GM21423 (cell line): Measurements from ENCODE around the gene MTCH2.

Source experiments
- ATAC-seq: cut with Tn5 transposase; IDR thresholded peaks from one replicate; pipeline ENCODE4 v1.9.1; 2021; ENCODE audit warnings: mild to moderate bottlenecking, moderate library complexity; ENCODE audit not compliant: unreplicated experiment

The MTCH2 gene

DNA sequence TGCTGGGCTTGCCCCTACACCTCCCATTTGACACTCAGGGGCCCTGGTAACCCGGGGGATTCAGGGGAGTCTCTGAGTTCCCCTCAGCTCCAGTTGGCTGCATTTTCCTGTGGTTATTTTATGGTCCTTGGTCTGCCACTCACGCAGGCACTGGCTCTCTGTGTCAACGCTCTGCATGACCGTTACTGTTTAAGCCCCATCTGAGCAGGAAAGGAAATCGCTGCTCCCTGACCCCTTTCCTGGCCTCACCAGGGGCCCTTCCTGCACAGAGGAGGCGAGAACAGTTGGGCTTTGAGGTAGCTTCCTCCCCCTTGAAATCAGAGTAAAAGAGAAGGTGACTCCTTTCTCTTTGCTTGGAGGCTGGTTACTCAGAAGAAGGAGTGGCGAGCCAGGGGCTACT, 50.6 kb downstream of the MTCH2 start:
- ATAC-seq, result peak; percentile 43

DNA sequence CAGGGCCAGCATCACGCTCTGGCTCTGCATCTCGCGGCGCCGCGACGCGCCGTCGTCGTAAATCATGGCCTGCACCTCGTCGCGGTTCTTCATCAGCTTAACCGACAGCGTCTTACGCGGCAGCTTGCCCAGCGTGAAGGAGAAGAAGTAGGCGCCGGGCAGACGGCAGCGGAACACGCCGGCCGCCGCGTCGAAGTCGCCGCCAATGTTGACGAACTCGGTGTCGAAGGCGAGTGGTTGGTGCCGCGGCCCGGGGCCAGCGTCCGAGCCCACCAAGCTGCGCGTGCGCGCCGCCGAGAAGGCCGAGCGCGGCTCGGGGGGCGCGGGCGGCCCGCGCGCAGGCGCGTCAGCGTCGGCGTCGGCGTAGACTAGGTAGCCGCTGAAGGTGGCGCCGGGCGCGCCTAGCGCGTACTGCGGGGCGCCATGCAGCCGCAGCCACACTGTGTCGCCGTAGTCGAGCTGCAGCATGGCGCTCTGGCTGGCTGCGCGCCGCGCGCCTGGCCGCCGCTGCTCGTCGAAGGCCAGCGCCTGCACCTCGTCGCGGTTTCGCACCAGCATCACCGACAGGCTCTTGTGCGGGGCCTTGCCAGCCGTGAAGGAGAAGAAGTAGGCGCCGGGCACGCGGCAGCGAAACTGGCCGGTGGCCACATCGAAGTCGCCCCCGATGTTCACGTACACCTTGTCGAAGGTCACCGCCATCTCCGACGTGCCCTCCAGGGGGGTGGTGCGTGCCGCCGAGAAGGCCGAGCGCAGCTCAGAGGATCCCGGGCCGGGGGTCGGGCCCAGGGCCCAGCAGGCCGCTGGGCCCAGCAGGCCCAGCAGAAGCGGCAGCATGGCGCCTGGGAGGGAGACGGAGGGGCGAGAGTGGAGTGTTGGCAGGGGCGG, 52.1 kb downstream of the MTCH2 start:
- ATAC-seq, result no peak

DNA sequence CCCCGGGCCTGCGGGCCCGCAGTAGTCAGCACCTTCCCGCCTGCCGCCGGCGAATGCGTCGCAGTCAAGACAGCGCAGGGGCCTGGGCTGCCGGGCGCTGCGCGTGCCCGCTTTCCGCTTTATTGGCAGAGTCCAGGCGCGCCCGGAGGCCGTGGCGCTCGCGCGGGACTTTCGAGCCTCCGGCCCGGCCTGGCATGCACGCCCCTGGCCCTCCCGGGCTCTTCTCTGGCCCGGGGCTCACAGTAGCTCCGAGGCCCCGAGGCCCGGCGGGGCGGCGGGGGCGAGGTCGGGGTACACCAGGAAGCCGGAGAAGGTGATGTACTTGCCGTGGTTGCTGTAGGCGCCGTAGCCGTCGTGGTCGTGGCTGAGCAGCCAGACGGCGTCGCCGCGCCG, 52.8 kb downstream of the MTCH2 start:
- ATAC-seq, result no peak

DNA sequence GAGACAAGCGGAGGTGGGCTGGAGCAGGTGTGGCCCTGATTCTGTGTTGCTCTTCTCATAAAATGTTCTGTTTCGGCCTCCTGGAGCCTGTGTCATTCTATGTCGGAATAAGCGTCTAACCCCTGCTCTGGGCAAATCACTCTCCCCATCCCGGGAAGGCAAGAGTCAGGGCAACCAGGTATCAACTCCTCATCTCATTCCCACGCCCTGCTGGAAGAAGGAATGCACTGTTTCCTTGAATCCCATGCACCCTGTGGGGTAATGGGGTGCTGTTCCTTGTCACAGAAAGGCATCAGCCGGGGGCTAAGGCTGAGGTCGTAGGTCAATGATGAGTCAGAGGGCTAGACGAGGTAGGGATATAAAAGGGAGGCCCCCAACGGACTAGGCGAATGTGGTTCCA, 53.2 kb downstream of the MTCH2 start:
- ATAC-seq, result no peak

DNA sequence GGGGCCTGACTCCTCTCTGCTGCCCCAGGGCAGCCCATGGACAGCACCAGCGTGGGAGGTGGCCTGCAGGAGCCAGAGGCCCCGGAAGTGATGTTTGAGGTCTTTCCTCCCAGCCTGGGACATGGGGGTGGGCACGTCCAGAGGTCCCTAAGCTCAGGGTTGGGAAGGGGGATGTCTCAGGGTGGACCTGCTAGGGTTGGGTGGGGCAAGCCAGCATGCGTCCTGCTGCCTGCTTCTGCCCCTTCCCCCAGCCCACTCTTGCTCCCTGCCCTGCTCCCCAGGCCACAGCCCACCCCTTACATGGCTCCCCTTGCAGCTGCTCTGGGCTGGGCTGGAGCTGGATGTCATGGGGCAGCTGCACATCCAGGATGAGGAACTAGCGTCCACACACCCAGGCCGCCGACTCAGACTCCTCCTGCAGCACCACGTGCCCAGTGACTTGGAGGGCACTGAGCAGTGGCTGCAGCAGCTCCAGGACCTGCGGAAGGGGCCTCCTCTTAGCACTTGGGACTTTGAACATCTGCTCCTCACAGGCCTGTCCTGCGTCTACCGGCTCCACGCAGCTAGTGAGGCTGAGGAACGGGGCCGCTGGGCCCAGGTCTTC, 54.5 kb downstream of the MTCH2 start:
- no peak for ATAC-seq

DNA sequence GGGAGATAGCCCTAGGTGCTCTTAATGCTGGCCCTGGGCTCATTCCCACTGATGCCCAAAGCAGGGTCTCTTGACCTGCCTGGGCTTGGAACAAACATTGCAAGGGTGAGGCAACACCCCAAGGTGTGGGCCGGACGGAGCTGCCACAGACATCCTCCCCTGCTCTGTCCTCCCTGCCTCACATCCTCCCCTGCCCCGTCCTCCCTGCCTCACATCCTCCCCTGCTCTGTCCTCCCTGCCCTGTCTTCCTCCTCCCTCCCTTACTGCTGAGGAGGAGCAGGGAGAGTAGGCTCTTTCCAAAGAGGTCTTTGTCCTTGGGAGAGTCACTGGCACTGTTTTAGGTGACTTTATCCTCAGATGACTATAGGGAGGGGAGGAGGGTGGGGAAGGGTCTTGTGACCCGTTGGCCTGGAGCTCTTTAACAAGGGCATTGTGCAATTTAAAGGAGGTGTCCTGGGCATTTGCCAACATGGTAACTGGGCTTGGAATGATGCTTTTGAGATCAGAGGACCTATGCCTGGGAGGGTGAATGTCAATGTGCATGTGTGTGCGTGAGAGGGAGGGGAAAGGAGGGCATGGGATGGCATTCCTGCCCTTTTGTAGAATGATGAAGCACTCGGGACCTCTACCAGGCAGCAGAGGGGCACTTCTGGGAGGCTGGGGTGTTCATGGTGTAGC, 55.2 kb downstream of the MTCH2 start:
- no peak for ATAC-seq

DNA sequence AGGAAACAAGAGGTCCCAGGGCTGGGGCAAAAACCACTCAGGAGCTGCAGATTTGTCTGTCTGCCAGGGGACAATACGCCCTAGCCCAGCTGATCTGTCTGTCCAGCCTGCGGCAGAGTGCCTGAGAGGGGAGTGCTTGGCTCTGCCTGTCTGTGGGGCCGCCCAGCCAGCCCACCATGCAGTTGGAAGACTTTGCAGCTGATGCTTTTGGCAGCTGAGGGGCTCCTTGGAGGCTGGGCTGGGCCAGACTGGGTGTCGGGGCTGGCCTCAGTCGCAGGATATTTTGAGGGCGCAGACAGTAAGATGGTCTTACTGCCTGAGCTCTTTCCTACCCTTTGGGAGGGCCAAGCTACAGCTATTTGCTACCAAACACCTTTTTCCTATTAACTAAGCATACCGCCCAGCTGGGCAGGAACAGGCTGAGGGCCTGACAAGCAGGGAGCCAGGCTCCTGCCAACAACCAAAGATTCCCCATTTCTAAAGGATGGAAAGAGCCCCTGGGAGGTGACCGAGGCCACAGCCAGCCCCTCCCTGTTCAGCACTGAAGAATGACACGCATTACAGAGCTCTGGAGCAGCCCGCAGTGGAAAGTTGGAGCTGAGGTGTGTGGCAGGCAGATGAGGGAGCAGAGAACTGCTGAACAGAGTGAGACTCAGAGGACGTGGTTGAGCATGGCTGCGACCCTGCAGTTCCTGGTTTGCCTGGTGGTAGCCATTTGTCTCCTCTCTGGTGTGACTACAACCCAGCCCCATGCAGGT, 56.1 kb downstream of the MTCH2 start, which contains the start of gene FAM180B:
Gene FAM180B, plus strand, starts transcription at position 581 of the 758 bp plus-strand sequence. Its CDS starts 91 bp downstream, at position 672.
- ATAC-seq, result no peak

DNA sequence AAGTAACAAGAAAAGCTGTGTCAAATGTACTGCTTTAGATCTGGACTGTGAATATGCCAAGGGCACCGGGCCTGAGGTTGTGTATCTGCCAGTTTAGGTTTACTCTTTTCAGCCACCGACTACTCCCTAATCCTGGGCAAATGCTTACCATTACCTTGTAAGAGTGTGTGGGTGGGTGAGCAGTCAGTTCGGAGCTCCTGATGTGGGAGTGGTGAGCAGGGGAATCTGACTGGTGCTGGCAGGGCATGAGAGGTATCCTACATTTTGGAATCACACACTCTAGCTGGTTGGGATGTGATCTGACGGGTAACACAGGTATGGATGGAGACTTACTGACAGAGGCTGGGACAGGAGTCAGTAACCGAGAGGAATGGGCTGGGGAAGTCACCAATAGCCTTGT, 58.5 kb downstream of the MTCH2 start:
- ATAC-seq, result no peak

DNA sequence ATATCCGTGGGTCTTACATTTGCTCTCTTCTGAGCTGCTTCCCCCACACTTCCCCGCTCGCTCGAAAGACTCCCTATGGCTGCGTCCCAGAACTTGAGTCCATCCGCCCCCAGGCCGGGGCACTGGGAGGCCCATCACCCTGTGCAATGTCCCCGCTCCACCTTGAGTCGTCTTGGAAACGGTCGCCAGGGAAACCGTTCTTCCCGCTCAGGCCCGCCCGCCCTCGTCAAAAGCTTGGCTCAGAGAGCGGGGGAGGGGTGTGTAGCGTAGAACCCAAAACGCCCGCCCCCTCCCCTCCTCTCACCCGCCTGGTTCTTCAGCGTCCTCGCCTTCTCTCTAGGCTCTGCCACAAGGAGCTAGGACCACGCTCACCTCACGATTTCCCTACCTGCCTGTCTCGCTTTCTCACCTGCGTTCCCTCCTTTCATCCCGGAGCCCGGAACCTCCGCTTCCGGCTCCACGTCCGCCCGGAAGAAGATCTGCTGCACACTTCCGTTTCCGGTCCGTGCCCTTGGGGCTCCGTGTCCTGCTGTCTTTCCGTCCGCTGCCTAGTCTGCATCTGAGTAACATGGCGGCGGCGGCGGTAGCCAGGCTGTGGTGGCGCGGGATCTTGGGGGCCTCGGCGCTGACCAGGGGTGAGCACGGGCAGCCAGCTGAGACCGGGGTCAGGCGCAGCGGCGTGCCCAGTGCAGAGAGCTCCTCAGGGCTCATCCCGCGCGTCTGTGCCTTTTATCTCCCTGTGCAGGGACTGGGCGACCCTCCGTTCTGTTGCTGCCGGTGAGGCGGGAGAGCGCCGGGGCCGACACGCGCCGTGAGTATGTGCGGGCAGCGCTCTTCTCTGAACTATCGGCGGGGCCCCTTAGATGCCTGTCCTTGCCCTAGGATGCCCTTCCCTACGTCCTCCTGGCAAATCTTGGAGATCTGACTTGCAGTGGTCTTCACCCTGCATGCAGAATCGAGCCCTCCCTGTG, 63.5 kb downstream of the MTCH2 start, which contains the start of the genes KBTBD4 and NDUFS3:
Gene KBTBD4, minus strand, starts transcription at position 447 of the 971 bp plus-strand sequence. Its CDS starts 19 bp downstream, at position 428.
Gene NDUFS3, plus strand, starts transcription at position 551 of the 971 bp plus-strand sequence. Its CDS starts 18 bp downstream, at position 569.
- peak; percentile 92 for ATAC-seq

DNA sequence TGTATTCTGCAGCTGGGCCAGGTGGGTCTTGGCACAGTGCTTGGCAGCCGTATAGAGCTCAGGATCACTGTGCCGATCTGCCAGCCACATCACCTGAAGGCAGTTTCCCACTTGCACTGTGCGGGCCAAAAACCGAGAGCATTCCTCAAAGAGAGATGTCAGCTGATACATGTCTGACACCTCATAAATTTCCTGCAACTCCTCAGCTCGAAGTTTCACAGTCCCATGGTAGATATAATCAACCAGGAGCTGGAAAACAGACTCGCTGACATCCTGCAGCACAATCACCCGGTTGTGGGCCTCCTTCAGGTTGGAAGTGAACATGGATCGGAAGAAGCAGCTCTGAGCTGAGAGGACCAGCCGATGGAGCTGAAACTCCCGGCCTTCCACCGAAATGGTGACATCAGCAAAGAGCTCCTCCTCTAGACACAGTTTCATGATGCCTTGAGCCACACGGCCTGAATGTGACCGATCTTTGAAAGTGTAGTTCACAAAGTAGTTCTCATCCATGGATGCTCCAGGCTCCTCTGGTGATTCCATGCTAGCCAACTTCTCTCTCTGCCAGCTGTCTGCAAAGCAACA, 64.8 kb downstream of the MTCH2 start:
- no peak for ATAC-seq

DNA sequence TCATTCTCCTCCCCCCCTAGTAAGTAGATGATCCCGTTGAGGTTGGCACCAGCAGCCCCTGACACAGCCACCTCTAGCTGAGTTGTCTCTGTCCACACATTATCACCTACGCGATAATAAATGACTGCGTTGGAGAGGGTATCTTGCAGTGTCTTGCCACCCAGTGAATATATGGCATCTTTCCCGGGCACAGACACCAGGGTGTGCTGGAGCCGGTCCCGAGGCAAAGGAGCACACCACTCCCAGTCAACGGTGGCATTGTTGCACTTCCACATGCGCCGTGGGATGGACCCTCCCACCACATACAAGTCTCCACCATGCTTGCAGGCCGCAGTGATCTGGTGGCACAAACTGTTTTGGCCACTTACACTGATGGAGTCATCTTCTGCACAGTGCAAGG, 69.0 kb downstream of the MTCH2 start:
- ATAC-seq, result no peak

DNA sequence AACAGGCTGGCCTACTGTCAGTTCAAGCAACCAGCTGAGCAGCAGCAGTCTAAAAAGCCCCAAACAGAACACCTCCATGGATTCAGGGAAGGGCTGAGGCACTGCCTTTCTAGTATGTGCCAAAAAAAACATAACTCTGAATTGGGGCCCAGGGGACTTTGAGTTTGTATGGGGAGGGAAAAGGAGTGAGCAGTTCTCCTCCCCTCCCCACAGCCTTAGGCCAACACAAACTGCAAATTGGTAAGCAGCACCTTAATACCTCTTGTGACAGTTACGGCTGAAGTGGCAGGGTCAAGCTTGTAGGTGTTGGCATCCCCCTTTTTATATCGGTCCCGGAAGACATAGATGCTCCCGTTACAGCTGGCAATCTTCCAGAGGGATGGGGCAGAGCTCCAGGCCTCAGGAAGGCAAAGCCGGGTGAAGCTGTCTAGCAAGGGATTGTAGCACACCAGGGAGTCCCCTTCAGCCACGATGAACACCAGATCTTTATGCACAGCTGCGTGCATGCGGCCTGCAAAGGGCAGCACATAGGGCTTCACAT, 69.6 kb downstream of the MTCH2 start:
- ATAC-seq, result no peak

DNA sequence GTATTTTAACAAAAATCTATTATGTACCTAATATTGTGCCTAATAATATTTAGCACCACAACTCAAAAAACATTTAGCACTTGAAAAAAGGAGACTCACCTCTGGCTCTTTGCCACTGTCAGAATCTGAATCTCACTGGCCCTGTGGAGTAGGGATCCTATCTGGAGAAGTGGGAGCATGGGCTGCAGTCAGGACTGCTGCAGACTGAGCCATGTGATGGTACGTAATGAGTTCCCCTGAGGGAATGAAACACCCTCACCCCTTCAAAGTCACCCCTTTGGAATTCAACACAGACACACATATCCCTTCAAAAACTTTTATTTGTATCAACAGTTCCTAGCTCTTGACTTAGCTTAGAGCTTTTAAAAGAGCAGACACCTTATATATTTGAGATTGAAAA, 70.5 kb downstream of the MTCH2 start:
- ATAC-seq, result no peak

DNA sequence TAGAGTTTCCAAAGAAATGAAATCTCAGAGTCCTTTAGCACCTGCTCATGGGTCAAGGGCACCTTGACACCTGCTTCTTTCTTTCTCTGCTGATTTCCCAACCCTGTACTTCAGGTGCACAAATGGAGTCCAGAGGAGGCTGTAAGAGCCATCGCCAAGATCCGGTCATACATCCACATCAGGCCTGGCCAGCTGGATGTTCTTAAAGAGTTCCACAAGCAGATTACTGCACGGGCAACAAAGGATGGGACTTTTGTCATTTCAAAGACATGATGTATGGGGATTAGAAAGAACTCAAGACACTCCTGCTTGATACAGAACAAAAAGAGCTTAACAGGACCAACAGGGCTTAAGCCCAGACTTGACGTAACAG, 71.0 kb downstream of the MTCH2 start:
- ATAC-seq, result no peak

DNA sequence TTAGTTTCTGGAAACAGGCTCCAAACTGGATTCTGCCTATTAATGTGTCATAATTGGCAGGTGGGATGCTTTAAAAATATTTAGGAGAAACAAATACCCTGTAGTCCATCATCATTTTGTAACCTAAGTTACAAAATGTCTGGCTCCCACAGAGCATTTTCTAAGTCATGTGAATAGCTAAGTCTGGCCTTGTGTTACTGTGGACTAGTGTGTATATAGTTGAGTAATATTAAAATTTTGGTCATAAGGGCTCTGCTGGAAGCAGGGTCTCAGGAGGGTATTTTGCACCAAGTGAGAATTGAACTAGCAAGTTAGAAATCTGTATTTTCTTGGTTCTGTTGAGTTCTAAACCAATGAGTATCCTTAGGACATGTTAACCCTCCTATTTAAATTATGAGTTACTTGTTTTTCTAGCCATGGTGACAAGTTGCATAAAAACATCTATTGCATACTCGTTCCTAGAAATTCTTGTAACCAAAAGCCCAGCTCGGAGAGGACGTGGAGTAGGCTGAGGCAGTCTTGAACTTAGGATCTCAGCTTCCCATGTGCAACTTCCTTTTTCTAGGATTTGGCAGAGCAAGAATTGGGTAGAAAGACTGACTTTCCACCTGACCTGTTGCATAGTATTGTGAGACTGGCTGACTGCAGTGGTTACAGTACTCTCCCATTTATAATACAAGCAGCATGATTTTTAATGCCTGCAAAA, 71.6 kb downstream of the MTCH2 start:
- no peak for ATAC-seq

DNA sequence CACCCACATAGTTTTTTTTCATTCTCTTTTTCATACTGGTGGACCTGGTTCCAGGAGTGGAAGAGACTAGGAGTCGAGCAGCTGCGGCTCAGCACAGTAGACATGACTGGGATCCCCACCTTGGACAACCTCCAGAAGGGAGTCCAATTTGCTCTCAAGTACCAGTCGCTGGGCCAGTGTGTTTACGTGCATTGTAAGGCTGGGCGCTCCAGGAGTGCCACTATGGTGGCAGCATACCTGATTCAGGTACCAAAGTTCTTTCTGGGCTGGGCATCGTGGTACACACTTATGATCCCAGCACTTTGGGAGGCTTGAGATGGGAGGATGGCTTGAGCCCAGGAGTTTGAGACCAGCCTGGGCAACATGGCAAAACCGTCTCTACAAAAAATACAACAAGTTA, 72.7 kb downstream of the MTCH2 start:
- no peak for ATAC-seq
